PFSK-1 (cell line): ENCODE data around the gene PITPNM1.
A peak's percentile ranks its signal among the peaks of the same experiment; 100 is the strongest.

ENCODE experiments used
- FOXP2 ChIP-seq: optimal IDR thresholded peaks from 2 replicates; pipeline ENCODE3; 2011; ENCODE audit warnings: borderline replicate concordance, control low read depth, inconsistent platforms; ENCODE audit not compliant: insufficient read depth; ENCODE audit errors: extremely low read length, extremely low read depth
- POLR2AphosphoS5 ChIP-seq: IDR thresholded peaks from 2 replicates; pipeline ENCODE4 v1.6.1; 2012; ENCODE audit warnings: low read depth, mild to moderate bottlenecking, control low read depth, low read length, moderate library complexity
- REST ChIP-seq, 2 experiments: IDR thresholded peaks; 2 replicates each; pipeline versions ENCODE4 v1.6.1 to v1.8.0; 2011 to 2012; ENCODE audit warnings: low read depth in 2 of 2, low read length in 2 of 2, control low read depth in 1 of 2, inconsistent platforms in 1 of 2, mild to moderate bottlenecking in 1 of 2, moderate library complexity in 1 of 2; ENCODE audit not compliant: insufficient read depth in 1 of 2
- SIN3A ChIP-seq: IDR thresholded peaks from 2 replicates; pipeline ENCODE4 v1.6.1; 2012; ENCODE audit warnings: mild to moderate bottlenecking, low read length, moderate library complexity, borderline replicate concordance; ENCODE audit not compliant: insufficient read depth
- TAF1 ChIP-seq: IDR thresholded peaks from 2 replicates; pipeline ENCODE4 v1.6.1; 2012; ENCODE audit warnings: low read length, control low read depth, borderline replicate concordance; ENCODE audit not compliant: insufficient read depth

PITPNM1 gene

GRCh38 chr11:67449116-67449844 is 55.9 kb downstream of the PITPNM1 start:
- no peak for TF ChIP-seq REST (IDR thresholded peaks at IDR 0.05; ENCODE audit: insufficient read depth in 1 of 2, low read depth in 2 of 2, low read length in 2 of 2)
- TF ChIP-seq TAF1: no peak
- no peak for TF ChIP-seq POLR2AphosphoS5
- no peak for TF ChIP-seq SIN3A
- no peak for TF ChIP-seq FOXP2

GRCh38 chr11:67448220-67448609 is 56.9 kb downstream of the PITPNM1 start:
- TF ChIP-seq POLR2AphosphoS5 (no peak), REST (IDR thresholded peaks at IDR 0.05; ENCODE audit: insufficient read depth in 1 of 2, low read depth in 2 of 2, low read length in 2 of 2) (no peak), TAF1 (no peak)

- TF ChIP-seq REST (IDR thresholded peaks at IDR 0.05; ENCODE audit: insufficient read depth in 1 of 2, low read depth in 2 of 2, low read length in 2 of 2) (no peak), SIN3A (no peak), TAF1 (no peak), FOXP2 (no peak), POLR2AphosphoS5 (no peak)
These were observed 59.6 kb downstream of the PITPNM1 start for GRCh38 chr11:67445515-67445914.

- no peak for TF ChIP-seq FOXP2
- no peak for TF ChIP-seq REST (IDR thresholded peaks at IDR 0.05; ENCODE audit: insufficient read depth in 1 of 2, low read depth in 2 of 2, low read length in 2 of 2)
- TF ChIP-seq SIN3A: no peak
- TF ChIP-seq TAF1: no peak
- TF ChIP-seq POLR2AphosphoS5: peak; percentile 10; the same call in 1 of the 2 replicates
These were observed 62.4 kb downstream of the PITPNM1 start for GRCh38 chr11:67442504-67443404.
